Measurements from ENCODE around the gene NCOA3. TPM values are rescaled to one million over a fixed set of nuclear protein-coding genes. Genes with fewer than 3 reads are reported as not detected.

The NCOA3 gene
- total RNA-seq, 1 experiment from 2014 or later, result 96.7 TPM

DNA sequence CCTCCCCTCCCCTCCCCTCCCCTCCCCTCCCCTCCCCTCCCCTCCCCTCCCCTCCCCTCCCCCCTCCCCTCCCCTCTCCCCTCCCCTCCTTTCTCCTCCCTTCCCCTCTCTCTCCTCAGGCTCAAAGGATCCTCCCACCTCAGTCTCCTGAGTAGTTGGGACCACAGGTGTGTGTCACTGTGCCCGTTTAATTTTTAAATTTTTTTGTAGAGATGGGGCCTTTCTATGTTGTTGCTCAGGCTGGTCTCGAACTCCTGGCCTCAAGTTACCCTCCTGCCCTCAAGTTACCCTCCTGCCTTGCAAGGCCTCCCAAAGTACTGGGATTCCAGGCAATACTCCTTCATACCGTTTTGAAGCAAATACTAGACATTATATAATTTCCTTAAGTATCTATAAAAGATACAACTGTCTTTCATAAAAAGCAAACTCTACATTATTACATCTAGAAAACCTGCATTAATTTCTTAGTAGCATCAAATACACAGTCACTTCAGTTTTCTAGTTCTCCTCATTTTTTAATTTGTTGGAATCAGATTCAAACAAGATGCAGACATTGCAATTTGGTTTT, 39.8 kb downstream of the NCOA3 start:
- no peak for DNase-seq
- BruUV-seq (replicated peaks), result no TSS peak
- Mint-ChIP-seq H3K36me3 (ENCODE audit: insufficient read depth, unreplicated experiment) (peaks cover 19% of the 10 kb centered on the region), H3K27ac (ENCODE audit: unreplicated experiment) (no peak overlapping the region), H3K9me3 (ENCODE audit: unreplicated experiment) (no peaks in the 10 kb centered on the region), H3K4me3 (ENCODE audit: unreplicated experiment) (no peak overlapping the region), H3K4me1 (ENCODE audit: low read depth, unreplicated experiment) (peaks cover 35% of the 10 kb centered on the region), H3K27me3 (ENCODE audit: insufficient read depth, unreplicated experiment) (no peaks in the 10 kb centered on the region)
- H3K4me3 ChIP-seq (ENCODE audit: low read depth, low read length), result no peak overlapping the region
- TF ChIP-seq, protein P1, sequence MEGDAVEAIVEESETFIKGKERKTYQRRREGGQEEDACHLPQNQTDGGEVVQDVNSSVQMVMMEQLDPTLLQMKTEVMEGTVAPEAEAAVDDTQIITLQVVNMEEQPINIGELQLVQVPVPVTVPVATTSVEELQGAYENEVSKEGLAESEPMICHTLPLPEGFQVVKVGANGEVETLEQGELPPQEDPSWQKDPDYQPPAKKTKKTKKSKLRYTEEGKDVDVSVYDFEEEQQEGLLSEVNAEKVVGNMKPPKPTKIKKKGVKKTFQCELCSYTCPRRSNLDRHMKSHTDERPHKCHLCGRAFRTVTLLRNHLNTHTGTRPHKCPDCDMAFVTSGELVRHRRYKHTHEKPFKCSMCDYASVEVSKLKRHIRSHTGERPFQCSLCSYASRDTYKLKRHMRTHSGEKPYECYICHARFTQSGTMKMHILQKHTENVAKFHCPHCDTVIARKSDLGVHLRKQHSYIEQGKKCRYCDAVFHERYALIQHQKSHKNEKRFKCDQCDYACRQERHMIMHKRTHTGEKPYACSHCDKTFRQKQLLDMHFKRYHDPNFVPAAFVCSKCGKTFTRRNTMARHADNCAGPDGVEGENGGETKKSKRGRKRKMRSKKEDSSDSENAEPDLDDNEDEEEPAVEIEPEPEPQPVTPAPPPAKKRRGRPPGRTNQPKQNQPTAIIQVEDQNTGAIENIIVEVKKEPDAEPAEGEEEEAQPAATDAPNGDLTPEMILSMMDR (IDR thresholded peaks at IDR 0.05; ENCODE audit: insufficient read depth in 1 of 2, low read depth in 1 of 2, low read length in 1 of 2, severe bottlenecking in 1 of 2, unreplicated experiment in 1 of 2), result no peak
- no peaks in the 10 kb centered on the region for H3K9me3 ChIP-seq
- H3K36me3 ChIP-seq (ENCODE audit: control insufficient read depth, insufficient read depth, low read length), result no peaks in the 10 kb centered on the region
- peaks cover 31% of the 10 kb centered on the region for H3K4me1 ChIP-seq
- CTCF ChIA-PET, result interaction anchor here (0.7 kb wide), 1 partner anchor 35 kb away, joined by 3 read pairs; no protein-coding TSS in a partner anchor
- no peaks in the 10 kb centered on the region for H3K27me3 ChIP-seq (replicated peaks; ENCODE audit: control insufficient read depth, insufficient read depth, low read length)
- intact Hi-C loops (cut with micrococcal nuclease; ENCODE audit: unreplicated experiment), result loop anchor here (2.0 kb wide), 1 partner anchor 35 kb away; no protein-coding TSS in a partner anchor
- POLR2A ChIA-PET, result no interaction called here

DNA sequence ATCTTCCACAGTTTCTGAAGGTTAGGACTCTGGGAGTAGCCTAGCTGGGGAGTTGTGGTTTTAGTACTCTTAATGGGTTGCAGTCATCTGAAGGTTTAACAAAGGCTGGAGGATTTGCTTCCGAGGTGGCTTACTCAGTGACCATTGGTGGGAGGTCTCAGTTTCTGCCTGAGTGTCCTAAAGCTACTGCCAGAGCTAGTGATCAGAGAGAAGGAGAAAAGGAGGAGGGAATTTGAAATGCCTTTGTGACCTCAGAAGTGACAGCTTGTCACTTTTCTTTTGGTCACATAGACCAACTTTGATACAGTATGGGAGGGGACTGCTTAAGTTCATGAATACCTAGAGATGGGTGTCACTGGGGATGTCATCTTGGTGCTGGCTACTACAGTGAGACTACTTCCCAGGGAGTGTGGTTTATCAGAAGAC, 41.3 kb downstream of the NCOA3 start:
- no TSS peak for BruUV-seq (replicated peaks)
- peaks cover 41% of the 10 kb centered on the region for H3K4me1 Mint-ChIP-seq (ENCODE audit: low read depth, unreplicated experiment)
- CTCF ChIA-PET, result no interaction called here

DNA sequence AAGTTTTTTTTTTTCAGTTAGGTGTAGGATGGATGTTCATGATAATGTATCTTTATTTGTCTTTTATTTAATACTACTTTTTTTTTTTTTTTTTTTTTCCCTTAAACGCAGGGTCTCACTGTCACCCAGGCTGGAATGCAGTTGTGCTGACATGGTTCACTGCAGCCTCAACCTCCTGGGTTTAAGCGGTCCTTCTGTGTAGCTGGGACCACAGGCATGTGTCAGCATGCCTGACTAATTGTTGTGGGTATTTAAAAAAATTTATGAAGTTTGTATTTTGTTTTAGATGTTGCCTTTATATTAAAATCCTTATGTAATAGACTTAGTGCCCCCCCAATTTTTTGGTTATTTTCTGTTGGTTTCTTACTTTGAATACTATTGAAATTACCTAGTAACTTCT, 42.6 kb downstream of the NCOA3 start:
- intact Hi-C loops (cut with micrococcal nuclease; ENCODE audit: unreplicated experiment), result no loop called here
- Mint-ChIP-seq H3K9me3 (ENCODE audit: unreplicated experiment) (no peaks in the 10 kb centered on the region), H3K27ac (ENCODE audit: unreplicated experiment) (no peak overlapping the region), H3K27me3 (ENCODE audit: insufficient read depth, unreplicated experiment) (no peaks in the 10 kb centered on the region), H3K4me3 (ENCODE audit: unreplicated experiment) (no peak overlapping the region), H3K36me3 (ENCODE audit: insufficient read depth, unreplicated experiment) (peaks cover 19% of the 10 kb centered on the region), H3K4me1 (ENCODE audit: low read depth, unreplicated experiment) (peaks cover 39% of the 10 kb centered on the region)
- Histone ChIP-seq H3K4me3 (ENCODE audit: low read depth, low read length) (no peak overlapping the region), H3K9me3 (no peaks in the 10 kb centered on the region), H3K27me3 (replicated peaks; ENCODE audit: control insufficient read depth, insufficient read depth, low read length) (no peaks in the 10 kb centered on the region), H3K36me3 (ENCODE audit: control insufficient read depth, insufficient read depth, low read length) (no peaks in the 10 kb centered on the region), H3K4me1 (peaks cover 26% of the 10 kb centered on the region)
- POLR2A ChIA-PET, result interaction anchor here (0.5 to 0.6 kb wide), 3 partner anchors 42 to 1697 kb away, joined by 3 read pairs; no protein-coding TSS in a partner anchor
- BruUV-seq (replicated peaks), result no TSS peak
- CTCF ChIA-PET, result interaction anchor here (0.7 to 1.4 kb wide), 3 partner anchors 9 to 248 kb away, joined by 3 to 10 read pairs (median 8); no protein-coding TSS in a partner anchor
- DNase-seq, result no peak
- TF ChIP-seq, protein P1 (IDR thresholded peaks at IDR 0.05; ENCODE audit: insufficient read depth in 1 of 2, low read depth in 1 of 2, low read length in 1 of 2, severe bottlenecking in 1 of 2, unreplicated experiment in 1 of 2), result no peak

More for the DNA sequence above, 41.3 kb downstream of the NCOA3 start:
- H3K4me3 ChIP-seq (ENCODE audit: low read depth, low read length), result no peak overlapping the region
- H3K36me3 ChIP-seq (ENCODE audit: control insufficient read depth, insufficient read depth, low read length), result no peaks in the 10 kb centered on the region
- DNase-seq, result no peak
- no peak overlapping the region for H3K4me3 Mint-ChIP-seq (ENCODE audit: unreplicated experiment)
- H3K27me3 Mint-ChIP-seq (ENCODE audit: insufficient read depth, unreplicated experiment), result no peaks in the 10 kb centered on the region
- TF ChIP-seq, protein P1 (IDR thresholded peaks at IDR 0.05; ENCODE audit: insufficient read depth in 1 of 2, low read depth in 1 of 2, low read length in 1 of 2, severe bottlenecking in 1 of 2, unreplicated experiment in 1 of 2), result no peak
- H3K27ac Mint-ChIP-seq (ENCODE audit: unreplicated experiment), result no peak overlapping the region
- intact Hi-C loops (cut with micrococcal nuclease; ENCODE audit: unreplicated experiment), result no loop called here
- POLR2A ChIA-PET, result interaction anchor here (0.6 kb wide), 1 partner anchor 159 kb away, joined by 6 read pairs; no protein-coding TSS in a partner anchor
- H3K4me1 ChIP-seq, result peaks cover 31% of the 10 kb centered on the region
- H3K9me3 ChIP-seq, result no peaks in the 10 kb centered on the region
- H3K9me3 Mint-ChIP-seq (ENCODE audit: unreplicated experiment), result no peaks in the 10 kb centered on the region
- H3K36me3 Mint-ChIP-seq (ENCODE audit: insufficient read depth, unreplicated experiment), result peaks cover 19% of the 10 kb centered on the region
- no peaks in the 10 kb centered on the region for H3K27me3 ChIP-seq (replicated peaks; ENCODE audit: control insufficient read depth, insufficient read depth, low read length)
